GM19467 (cell line): ENCODE results near the gene ARPC5.
"Not testable (repeated sequence)": the region's sequence is repeated elsewhere in the genome, so short reads cannot be mapped to it uniquely, and the experiment has no call there.

Experiments used
- ATAC-seq: cut with Tn5 transposase; IDR thresholded peaks from one replicate; pipeline ENCODE4 v1.9.1; 2021; ENCODE audit warnings: mild to moderate bottlenecking, moderate library complexity; ENCODE audit not compliant: unreplicated experiment

The ARPC5 gene

DNA sequence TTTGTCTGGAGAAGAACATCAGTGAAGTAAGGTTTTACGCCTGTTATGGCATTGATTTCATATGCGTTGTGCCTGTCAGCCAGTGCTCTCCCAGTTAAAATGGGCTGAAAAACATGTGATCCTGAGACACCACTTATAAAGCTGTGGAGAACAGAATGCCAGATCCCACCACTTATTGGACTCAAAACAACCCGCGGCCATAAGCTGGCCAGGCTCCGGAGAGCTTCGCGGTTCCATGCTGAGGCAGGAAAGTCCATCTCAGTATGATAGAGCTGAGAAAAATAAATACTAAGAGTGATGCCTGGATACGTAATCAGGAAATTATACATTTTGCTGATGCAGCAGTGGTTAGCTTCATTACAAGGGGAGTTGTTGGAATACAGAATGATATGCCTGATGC lies 12.5 kb upstream of the ARPC5 start:
- ATAC-seq = no peak

GRCh38 chr1:183646776-183647175 lies 11.2 kb upstream of the ARPC5 start:
- ATAC-seq = no peak

- ATAC-seq = no peak
These were observed 9.9 kb upstream of the ARPC5 start for GRCh38 chr1:183645531-183645930.

DNA sequence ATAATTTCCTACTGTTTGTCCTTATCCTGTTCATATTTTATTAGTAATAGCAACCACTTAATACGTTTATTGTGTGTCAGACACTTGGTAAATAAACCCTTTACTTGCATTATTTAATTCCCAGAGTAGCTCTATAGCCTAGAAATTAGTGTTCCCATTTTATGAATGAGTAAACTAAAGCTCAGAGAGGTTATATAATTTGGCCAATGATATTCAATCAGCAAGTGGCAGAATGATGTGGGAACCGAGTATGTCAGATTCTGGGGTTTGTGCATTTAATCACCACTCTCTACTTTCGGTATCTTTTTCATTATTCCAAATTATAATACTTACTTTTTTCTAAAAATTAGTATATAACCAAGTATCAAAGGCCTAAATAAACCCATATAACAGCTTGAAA lies 6.6 kb upstream of the ARPC5 start:
- no peak for ATAC-seq

GRCh38 chr1:183640193-183640592 lies 4.6 kb upstream of the ARPC5 start:
- no peak for ATAC-seq

GRCh38 chr1:183638649-183639387 lies 3.2 kb upstream of the ARPC5 start:
- no peak for ATAC-seq

DNA sequence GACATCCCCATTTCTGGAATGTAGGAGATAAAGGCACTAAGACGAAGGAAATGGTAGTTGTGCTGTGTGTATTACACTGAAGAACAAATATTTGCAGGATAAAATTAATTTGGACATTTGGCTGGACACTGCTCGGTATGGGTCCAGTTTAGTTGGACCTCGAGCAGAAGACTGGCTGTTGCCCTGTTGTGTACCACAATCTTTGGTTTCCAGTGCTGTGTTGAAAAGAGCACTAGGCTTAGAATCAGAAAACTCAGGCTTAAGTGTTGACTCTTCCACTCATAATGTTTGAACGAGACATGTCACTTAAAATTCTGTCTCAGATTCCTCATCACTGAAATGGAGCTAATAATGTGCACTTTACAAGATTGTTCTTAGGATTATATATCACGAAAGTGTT lies 1.2 kb upstream of the ARPC5 start:
- no peak for ATAC-seq

GRCh38 chr1:183636334-183636682 lies 725 bp upstream of the ARPC5 start:
- no peak for ATAC-seq

- no peak for ATAC-seq
These were observed 431 bp downstream of the ARPC5 start for GRCh38 chr1:183635099-183635605.

GRCh38 chr1:183634429-183635065 lies 1.0 kb downstream of the ARPC5 start:
- ATAC-seq = no peak

- ATAC-seq = peak; percentile 38
These were observed 1.8 kb downstream of the ARPC5 start for GRCh38 chr1:183633676-183634343.

- no peak for ATAC-seq
These were observed 2.6 kb downstream of the ARPC5 start for GRCh38 chr1:183632964-183633363.

- ATAC-seq = no peak
These were observed 3.5 kb downstream of the ARPC5 start for GRCh38 chr1:183632114-183632513.

- ATAC-seq = no peak
These were observed 4.8 kb downstream of the ARPC5 start for GRCh38 chr1:183630748-183631147.

- ATAC-seq = no peak
These were observed 7.0 kb downstream of the ARPC5 start for GRCh38 chr1:183628537-183628936.

- not testable (repeated sequence) for ATAC-seq
These were observed 9.3 kb downstream of the ARPC5 start for GRCh38 chr1:183626236-183626635.

DNA sequence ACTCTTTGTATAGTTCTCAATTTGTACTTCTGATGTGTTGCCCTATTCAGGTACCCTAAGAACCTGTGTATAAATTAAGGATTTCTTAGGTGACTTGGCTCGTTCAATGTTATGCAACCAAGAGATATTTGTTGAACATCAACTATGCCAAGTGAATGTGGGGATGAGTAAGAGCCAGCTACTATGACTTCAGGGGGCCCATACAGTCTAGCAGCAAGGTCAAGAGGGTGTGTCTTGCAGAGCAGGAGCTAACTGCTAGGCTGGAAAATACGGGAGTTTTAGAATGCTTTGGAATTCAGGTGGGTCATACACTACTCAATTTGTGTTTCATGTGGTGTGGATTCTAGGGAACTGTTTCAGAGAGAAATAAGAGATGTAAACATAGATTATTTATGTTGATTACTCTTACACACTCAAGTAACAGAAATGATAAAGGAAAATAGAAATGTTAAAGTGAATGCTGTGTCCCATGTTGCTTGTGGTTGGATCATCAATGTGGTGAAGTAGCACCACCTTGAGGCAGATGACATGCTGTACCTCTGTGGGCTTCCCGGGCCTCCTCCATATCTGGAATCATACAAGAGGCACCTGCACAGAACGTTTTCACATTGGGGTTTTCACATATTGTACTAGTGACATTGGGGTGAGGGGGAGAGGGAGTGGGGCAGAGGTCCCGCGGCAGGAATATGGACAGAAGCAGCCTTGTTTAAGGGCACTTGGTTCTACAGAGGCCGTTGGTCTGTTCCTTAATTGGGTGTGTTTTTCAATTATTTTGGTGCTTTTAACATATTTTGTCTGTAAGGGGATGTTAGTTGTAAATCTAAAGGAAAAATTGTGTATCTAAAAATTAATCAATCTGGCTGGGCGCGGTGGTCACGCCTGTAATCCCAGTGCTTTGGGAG lies 12.4 kb downstream of the ARPC5 start:
- peak; percentile 92 for ATAC-seq

DNA sequence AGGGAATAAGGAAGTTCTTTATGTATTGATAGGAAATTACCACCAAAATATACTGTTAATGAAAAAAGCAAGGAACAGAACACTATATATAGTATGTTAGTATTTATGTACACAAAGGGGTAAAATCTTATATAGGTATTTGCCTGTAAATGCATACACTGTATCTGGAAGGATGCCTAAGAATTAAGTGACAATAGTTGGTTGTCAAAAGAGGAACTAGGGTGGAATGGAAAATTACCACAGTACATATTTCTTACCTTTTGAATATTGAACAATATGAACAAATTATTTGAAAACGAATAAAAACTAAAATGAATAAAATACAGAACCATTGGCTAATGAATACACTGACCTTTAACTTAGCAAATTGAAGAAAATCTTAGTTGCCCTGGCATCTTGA lies 13.6 kb downstream of the ARPC5 start:
- no peak for ATAC-seq

GRCh38 chr1:183620311-183620710 lies 15.3 kb downstream of the ARPC5 start:
- ATAC-seq = no peak

GRCh38 chr1:183619781-183620180 lies 15.8 kb downstream of the ARPC5 start:
- ATAC-seq = no peak

DNA sequence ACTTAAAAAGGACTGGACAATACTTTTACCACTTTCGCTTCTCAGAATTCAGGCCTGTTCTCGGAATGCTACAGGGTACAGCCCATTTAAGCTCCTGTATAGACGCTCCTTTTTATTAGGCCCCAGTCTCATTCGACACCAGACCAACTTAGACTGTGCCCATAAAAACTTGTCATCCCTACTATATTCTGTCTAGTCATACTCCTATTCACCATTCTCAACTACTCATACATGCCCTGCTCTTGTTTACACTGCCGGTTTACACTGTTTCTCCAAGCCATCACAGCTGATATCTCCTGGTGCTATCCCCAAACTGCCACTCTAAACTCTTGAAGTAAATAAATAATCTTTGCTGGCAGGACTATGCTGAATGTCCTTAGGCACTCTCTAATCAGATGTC lies 17.4 kb downstream of the ARPC5 start:
- ATAC-seq = not testable (repeated sequence)
